CD4-positive, CD25-positive, alpha-beta regulatory T cell (primary cell): ENCODE data around the gene CDC14A. TPM values are rescaled to one million over a fixed set of nuclear protein-coding genes. Genes with fewer than 3 reads are reported as not detected.

Source experiments
- ATAC-seq, 2 donors: fragments of 150-1000 bp; cut with Tn5 transposase; one replicate each; pipeline ENCODE4 v1.10.0; 2021; ENCODE audit warnings: low read depth in 2 of 2, moderate number of reproducible peaks in 2 of 2, moderate library complexity in 1 of 2
- DNase-seq, 3 donors: peaks; one replicate each; pipeline versions ENCODE4 v3.0.0 to v3.0.0-alpha.2; 2012 to 2022; ENCODE audit warnings: mixed read lengths in 1 of 3
- H3K27ac ChIP-seq: one replicate; pipeline ENCODE4 v1.7.0; 2013; ENCODE audit warnings: mild to moderate bottlenecking, low read length; ENCODE audit not compliant: insufficient read depth, poor library complexity, severe bottlenecking
- H3K27me3 ChIP-seq: one replicate; pipeline ENCODE4 v1.7.0; 2013; ENCODE audit warnings: low read length; ENCODE audit not compliant: control insufficient read depth, insufficient read depth
- H3K36me3 ChIP-seq: one replicate; pipeline ENCODE4 v1.7.0; 2013; ENCODE audit warnings: mild to moderate bottlenecking, low read length, moderate library complexity; ENCODE audit not compliant: control insufficient read depth, insufficient read depth
- H3K4me1 ChIP-seq: 2 replicates; pipeline ENCODE4 v1.7.0; 2013; ENCODE audit warnings: mild to moderate bottlenecking, low read length; ENCODE audit not compliant: insufficient read depth, control insufficient read depth, poor library complexity, severe bottlenecking
- H3K4me3 ChIP-seq: one replicate; pipeline ENCODE4 v1.7.0; 2013; ENCODE audit warnings: low read depth, mild to moderate bottlenecking, low read length, moderate library complexity
- H3K9me3 ChIP-seq, 2 experiments: 1 replicate in 1 of 2; 2 replicates in 1 of 2; pipeline ENCODE4 v1.7.0; 2013; ENCODE audit warnings: low read length in 2 of 2, mild to moderate bottlenecking in 1 of 2, moderate library complexity in 1 of 2; ENCODE audit not compliant: control insufficient read depth in 2 of 2
- H3K27ac Mint-ChIP-seq, 3 donors: one replicate each; pipeline ENCODE4 v1.8.0; 2020 to 2022; ENCODE audit warnings: mild to moderate bottlenecking in 3 of 3, mixed read lengths in 3 of 3, moderate library complexity in 2 of 3
- H3K27me3 Mint-ChIP-seq: one replicate; pipeline ENCODE4 v1.8.0; 2022; ENCODE audit warnings: mild to moderate bottlenecking, mixed read lengths
- H3K36me3 Mint-ChIP-seq: one replicate; pipeline ENCODE4 v1.8.0; 2020; ENCODE audit warnings: mixed read lengths
- H3K4me1 Mint-ChIP-seq, 4 donors: one replicate each; pipeline ENCODE4 v1.8.0; 2020 to 2022; ENCODE audit warnings: mixed read lengths in 4 of 4, mild to moderate bottlenecking in 1 of 4
- H3K4me3 Mint-ChIP-seq, 4 donors: one replicate each; pipeline ENCODE4 v1.8.0; 2020 to 2022; ENCODE audit warnings: mild to moderate bottlenecking in 4 of 4, mixed read lengths in 4 of 4, moderate library complexity in 3 of 4
- H3K9me3 Mint-ChIP-seq, 7 donors: one replicate each; pipeline ENCODE4 v1.8.0; 2020 to 2022; ENCODE audit warnings: mixed read lengths in 7 of 7, mild to moderate bottlenecking in 3 of 7, moderate library complexity in 2 of 7
- polyA plus RNA-seq, 4 donors: library from polyadenylated mRNA; unstranded; fragments of 300-500 nt; fragmentation: Illumina TruSeq; gene quantifications; one replicate each; pipeline ENCODE4 v1.2.3, GENCODE V29; 2021
- total RNA-seq: library from RNA; stranded (reverse); gene quantifications from one replicate; pipeline ENCODE4 v1.2.3, GENCODE V29; 2022

The CDC14A gene
- total and polyA plus RNA-seq, 5 donors from 2014 or later = 33.8 to 155 (median 37.8) TPM

GRCh38 chr1:100423832-100424337, 71.6 kb downstream of the CDC14A start:
- ATAC-seq (peak; percentile 86 to 87), DNase-seq (peak in 2 of 3 donors; percentile 71 to 80)
- Histone ChIP-seq H3K9me3 (no peaks in the 10 kb centered on the region), H3K36me3 (peaks cover 27% of the 10 kb centered on the region), H3K4me1 (peaks cover 60% of the 10 kb centered on the region), H3K4me3 (peak overlapping the region; percentile 95), H3K27ac (peak overlapping the region; percentile 81), H3K27me3 (no peaks in the 10 kb centered on the region)
- Mint-ChIP-seq H3K27me3 (no peaks in the 10 kb centered on the region), H3K36me3 (peaks cover 30% of the 10 kb centered on the region), H3K9me3 (no peaks in the 10 kb centered on the region), H3K27ac (peak overlapping the region; percentile 96 to 98 (median 98)), H3K4me1 (peaks cover 32 to 80% (median 47%) of the 10 kb centered on the region in 4 donors), H3K4me3 (peak overlapping the region; percentile 94 to 97 (median 96))

GRCh38 chr1:100428160-100428559, 75.9 kb downstream of the CDC14A start:
- Mint-ChIP-seq H3K27ac (peak overlapping the region; percentile 4 to 80 (median 5)), H3K9me3 (no peaks in the 10 kb centered on the region), H3K36me3 (peaks cover 32% of the 10 kb centered on the region), H3K4me1 (peaks cover 36 to 75% (median 50%) of the 10 kb centered on the region in 4 donors), H3K27me3 (no peaks in the 10 kb centered on the region), H3K4me3 (peak overlapping the region in 1 of 4 donors; percentile 9)
- H3K9me3 ChIP-seq = no peaks in the 10 kb centered on the region
- peak; percentile 48 to 54 for ATAC-seq
- peaks cover 22% of the 10 kb centered on the region for H3K36me3 ChIP-seq
- no peak overlapping the region for H3K27ac ChIP-seq
- H3K4me3 ChIP-seq = no peak overlapping the region
- peak in 1 of 3 donors; percentile 74 for DNase-seq
- H3K4me1 ChIP-seq = peaks cover 50% of the 10 kb centered on the region
- H3K27me3 ChIP-seq = no peaks in the 10 kb centered on the region

DNA sequence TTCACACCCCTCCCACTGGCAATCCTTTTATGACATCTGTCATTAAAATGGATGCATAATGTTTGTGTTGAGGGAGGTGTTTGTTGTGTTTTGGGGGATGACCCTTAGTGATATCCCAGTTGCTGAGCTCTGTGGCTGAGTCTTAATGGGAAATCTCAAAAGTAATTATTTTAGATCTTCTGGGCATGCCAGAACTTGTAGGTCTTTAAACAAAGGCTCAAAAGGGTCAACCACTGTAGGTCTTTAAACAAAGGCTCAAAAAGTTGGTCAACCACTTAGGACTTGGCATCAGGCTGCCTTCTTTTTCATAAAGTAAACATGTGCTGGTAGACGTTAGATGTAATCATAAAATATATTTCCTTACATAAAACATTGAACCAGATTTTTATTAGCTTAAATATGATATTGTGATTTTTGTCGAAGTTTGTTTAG, 78.0 kb downstream of the CDC14A start:
- Mint-ChIP-seq H3K4me3 (peak overlapping the region in 1 of 4 donors; percentile 15), H3K4me1 (peaks cover 48 to 73% (median 55%) of the 10 kb centered on the region in 4 donors), H3K27me3 (no peaks in the 10 kb centered on the region), H3K9me3 (peaks cover 0 to 7% (median 1%) of the 10 kb centered on the region in 7 donors), H3K27ac (no peak overlapping the region), H3K36me3 (peaks cover 39% of the 10 kb centered on the region)
- DNase-seq = no peak
- no peak for ATAC-seq
- H3K9me3 ChIP-seq = no peaks in the 10 kb centered on the region
- H3K27ac ChIP-seq = no peak overlapping the region
- H3K27me3 ChIP-seq = no peaks in the 10 kb centered on the region
- H3K4me3 ChIP-seq = no peak overlapping the region
- peaks cover 46% of the 10 kb centered on the region for H3K4me1 ChIP-seq
- peaks cover 18% of the 10 kb centered on the region for H3K36me3 ChIP-seq

DNA sequence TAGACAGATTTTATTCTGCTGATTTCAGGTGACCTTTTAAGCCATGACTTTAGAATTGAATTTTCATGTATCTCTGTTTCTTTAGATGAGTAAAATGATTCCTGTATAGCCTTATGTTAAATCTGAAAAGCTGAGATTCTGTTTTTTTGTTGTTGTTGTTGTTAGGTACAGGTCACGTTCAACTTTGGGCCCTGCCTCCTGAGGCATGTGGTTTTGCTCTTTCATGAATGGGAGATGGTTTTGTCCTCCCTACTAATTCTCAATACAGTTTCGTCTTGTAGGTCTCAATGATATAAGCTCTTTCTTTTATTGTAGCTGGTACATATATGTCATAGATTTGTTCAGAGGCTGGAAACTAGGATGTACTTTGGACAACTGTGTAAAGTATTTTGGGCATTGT, 79.6 kb downstream of the CDC14A start:
- peaks cover 42% of the 10 kb centered on the region for H3K4me1 ChIP-seq
- H3K27me3 ChIP-seq = no peaks in the 10 kb centered on the region
- peaks cover 47 to 77% (median 54%) of the 10 kb centered on the region in 4 donors for H3K4me1 Mint-ChIP-seq
- peaks cover 40% of the 10 kb centered on the region for H3K36me3 Mint-ChIP-seq
- H3K4me3 ChIP-seq = peak overlapping the region; percentile 27
- no peaks in the 10 kb centered on the region for H3K9me3 ChIP-seq
- peaks cover 0 to 7% (median 1%) of the 10 kb centered on the region in 7 donors for H3K9me3 Mint-ChIP-seq
- H3K36me3 ChIP-seq = peaks cover 16% of the 10 kb centered on the region
- DNase-seq (no peak), ATAC-seq (no peak)
- no peaks in the 10 kb centered on the region for H3K27me3 Mint-ChIP-seq
- peak overlapping the region; percentile 15 to 68 (median 24) for H3K27ac Mint-ChIP-seq
- H3K27ac ChIP-seq = no peak overlapping the region
- H3K4me3 Mint-ChIP-seq = peak overlapping the region in 3 of 4 donors; percentile 27 to 57 (median 39)

DNA sequence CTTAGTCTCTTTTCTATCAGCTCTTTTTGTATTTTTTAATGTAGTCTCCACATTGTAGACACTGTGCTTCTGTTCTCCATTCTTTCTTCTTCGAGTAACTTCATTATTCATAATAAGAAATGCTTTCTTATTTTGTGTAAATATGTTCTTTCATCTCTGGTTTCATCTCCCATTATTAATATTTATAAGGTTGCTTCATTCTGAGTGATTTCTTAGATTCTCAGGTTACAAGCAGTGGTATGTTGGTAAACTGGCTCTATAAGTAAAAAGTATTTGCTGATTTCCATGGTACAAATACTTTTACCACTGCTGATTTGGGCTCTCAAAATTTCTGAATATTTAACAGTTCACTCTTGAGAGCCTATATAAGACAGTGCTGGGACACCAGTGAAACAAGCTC, 81.3 kb downstream of the CDC14A start:
- peaks cover 0 to 7% (median 1%) of the 10 kb centered on the region in 7 donors for H3K9me3 Mint-ChIP-seq
- peak overlapping the region in 1 of 4 donors; percentile 61 for H3K4me3 Mint-ChIP-seq
- peaks cover 37 to 76% (median 50%) of the 10 kb centered on the region in 4 donors for H3K4me1 Mint-ChIP-seq
- no peaks in the 10 kb centered on the region for H3K27me3 ChIP-seq
- no peak overlapping the region for H3K4me3 ChIP-seq
- no peaks in the 10 kb centered on the region for H3K9me3 ChIP-seq
- peaks cover 46% of the 10 kb centered on the region for H3K4me1 ChIP-seq
- no peak for ATAC-seq
- no peak for DNase-seq
- peaks cover 16% of the 10 kb centered on the region for H3K36me3 ChIP-seq
- no peak overlapping the region for H3K27ac ChIP-seq
- H3K27ac Mint-ChIP-seq = peak overlapping the region in 1 of 3 donors; percentile 82
- peaks cover 37% of the 10 kb centered on the region for H3K36me3 Mint-ChIP-seq
- no peaks in the 10 kb centered on the region for H3K27me3 Mint-ChIP-seq

GRCh38 chr1:100434831-100435230, 82.5 kb downstream of the CDC14A start:
- Histone ChIP-seq H3K9me3 (no peaks in the 10 kb centered on the region), H3K4me3 (no peak overlapping the region), H3K4me1 (peaks cover 59% of the 10 kb centered on the region), H3K36me3 (peaks cover 16% of the 10 kb centered on the region), H3K27ac (no peak overlapping the region), H3K27me3 (no peaks in the 10 kb centered on the region)
- peak overlapping the region; percentile 13 to 34 (median 20) for H3K4me3 Mint-ChIP-seq
- H3K9me3 Mint-ChIP-seq = peaks cover 0 to 7% (median 1%) of the 10 kb centered on the region in 7 donors
- ATAC-seq (no peak), DNase-seq (no peak)
- peaks cover 47 to 81% (median 59%) of the 10 kb centered on the region in 4 donors for H3K4me1 Mint-ChIP-seq
- peak overlapping the region; percentile 21 to 95 (median 82) for H3K27ac Mint-ChIP-seq
- no peaks in the 10 kb centered on the region for H3K27me3 Mint-ChIP-seq
- H3K36me3 Mint-ChIP-seq = peaks cover 33% of the 10 kb centered on the region

GRCh38 chr1:100438375-100438774, 86.1 kb downstream of the CDC14A start:
- Mint-ChIP-seq H3K27me3 (no peaks in the 10 kb centered on the region), H3K36me3 (peaks cover 24% of the 10 kb centered on the region), H3K9me3 (peaks cover 0 to 7% (median 1%) of the 10 kb centered on the region in 7 donors), H3K4me3 (no peak overlapping the region), H3K4me1 (peaks cover 44 to 79% (median 59%) of the 10 kb centered on the region in 4 donors), H3K27ac (peak overlapping the region; percentile 88 to 94 (median 93))
- ATAC-seq (no peak), DNase-seq (no peak)
- Histone ChIP-seq H3K9me3 (no peaks in the 10 kb centered on the region), H3K4me3 (no peak overlapping the region), H3K27ac (peak overlapping the region; percentile 95), H3K27me3 (no peaks in the 10 kb centered on the region), H3K36me3 (peaks cover 11% of the 10 kb centered on the region), H3K4me1 (peaks cover 77% of the 10 kb centered on the region)

- ATAC-seq = no peak
- H3K4me1 ChIP-seq = peaks cover 78% of the 10 kb centered on the region
Measured at GRCh38 chr1:100438789-100439188, 86.5 kb downstream of the CDC14A start.

More at GRCh38 chr1:100438789-100439188, 86.5 kb downstream of the CDC14A start:
- H3K9me3 Mint-ChIP-seq = peaks cover 0 to 7% (median 1%) of the 10 kb centered on the region in 7 donors
- H3K27ac Mint-ChIP-seq = peak overlapping the region; percentile 88 to 94 (median 93)
- peak overlapping the region; percentile 95 for H3K27ac ChIP-seq
- H3K27me3 ChIP-seq = no peaks in the 10 kb centered on the region
- H3K4me1 Mint-ChIP-seq = peaks cover 43 to 79% (median 58%) of the 10 kb centered on the region in 4 donors
- no peak for DNase-seq
- no peaks in the 10 kb centered on the region for H3K9me3 ChIP-seq
- peaks cover 27% of the 10 kb centered on the region for H3K36me3 Mint-ChIP-seq
- peak overlapping the region; percentile 58 for H3K4me3 ChIP-seq
- H3K36me3 ChIP-seq = peaks cover 11% of the 10 kb centered on the region
- H3K27me3 Mint-ChIP-seq = no peaks in the 10 kb centered on the region
- peak overlapping the region in 3 of 4 donors; percentile 64 to 76 (median 71) for H3K4me3 Mint-ChIP-seq
